ENCODE results near the gene UBASH3A. TPM values are rescaled to one million over a fixed set of nuclear protein-coding genes. Genes with fewer than 3 reads are reported as not detected.

UBASH3A gene
- total RNA-seq, 2 experiments from 2014 or later, result not detected

GRCh38 chr21:42490720-42491119 lies 87.0 kb downstream of the UBASH3A start:
- Histone ChIP-seq H3K79me2 (ENCODE audit: insufficient read depth, low read depth, low read length) (no peaks in the 10 kb centered on the region), H2AFZ (ENCODE audit: low read length) (no peak overlapping the region), H4K20me1 (ENCODE audit: insufficient read depth, low read length) (no peaks in the 10 kb centered on the region), H3K4me1 (ENCODE audit: insufficient read depth, low read length, poor library complexity, severe bottlenecking) (peaks cover 21% of the 10 kb centered on the region), H3K27ac (ENCODE audit: low read depth, low read length, poor library complexity, severe bottlenecking) (no peak overlapping the region), H3K4me2 (ENCODE audit: low read length) (no peak overlapping the region), H3K9me2 (ENCODE audit: insufficient read depth, low read length) (no peaks in the 10 kb centered on the region), H3K9me3 (ENCODE audit: low read length) (no peaks in the 10 kb centered on the region), H3K4me3 (ENCODE audit: low read depth, low read length, poor library complexity, severe bottlenecking) (no peak overlapping the region), H3K36me3 (ENCODE audit: insufficient read depth, low read length) (no peaks in the 10 kb centered on the region; the same call in 1 of the 2 replicates)
- ChIA-PET POLR2A (no interaction called here), CTCF (ENCODE audit: unreplicated experiment) (interaction anchor here (1.1 kb wide), 1 partner anchor 35 kb away, joined by 3 read pairs; no protein-coding TSS in a partner anchor)
- no peak for DNase-seq (ENCODE audit: low spot score)
- BruUV-seq (replicated peaks), result no TSS peak
- intact Hi-C loops (cut with micrococcal nuclease; ENCODE audit: unreplicated experiment), result no loop called here
- TF ChIP-seq CTCF (conservative IDR thresholded peaks at IDR 0.05; ENCODE audit: low read length) (no peak), EZH2phosphoT487 (IDR thresholded peaks at IDR 0.05; ENCODE audit: borderline replicate concordance, low read depth, low read length) (no peak)

- no TSS peak for BruUV-seq (replicated peaks)
- DNase-seq (ENCODE audit: low spot score), result no peak
- TF ChIP-seq EZH2phosphoT487 (IDR thresholded peaks at IDR 0.05; ENCODE audit: borderline replicate concordance, low read depth, low read length) (no peak), CTCF (conservative IDR thresholded peaks at IDR 0.05; ENCODE audit: low read length) (no peak)
- Histone ChIP-seq H3K79me2 (ENCODE audit: insufficient read depth, low read depth, low read length) (no peaks in the 10 kb centered on the region), H4K20me1 (ENCODE audit: insufficient read depth, low read length) (no peaks in the 10 kb centered on the region), H2AFZ (ENCODE audit: low read length) (no peak overlapping the region), H3K4me3 (ENCODE audit: low read depth, low read length, poor library complexity, severe bottlenecking) (no peak overlapping the region), H3K4me1 (ENCODE audit: insufficient read depth, low read length, poor library complexity, severe bottlenecking) (peaks cover 21% of the 10 kb centered on the region), H3K27ac (ENCODE audit: low read depth, low read length, poor library complexity, severe bottlenecking) (no peak overlapping the region), H3K9me3 (ENCODE audit: low read length) (no peaks in the 10 kb centered on the region), H3K36me3 (ENCODE audit: insufficient read depth, low read length) (no peaks in the 10 kb centered on the region; the same call in 1 of the 2 replicates), H3K4me2 (ENCODE audit: low read length) (no peak overlapping the region), H3K9me2 (ENCODE audit: insufficient read depth, low read length) (no peaks in the 10 kb centered on the region)
- ChIA-PET POLR2A (no interaction called here), CTCF (ENCODE audit: unreplicated experiment) (interaction anchor here (1.1 kb wide), 1 partner anchor 35 kb away, joined by 3 read pairs; no protein-coding TSS in a partner anchor)
- intact Hi-C loops (cut with micrococcal nuclease; ENCODE audit: unreplicated experiment), result no loop called here
Observed at GRCh38 chr21:42491328-42491727, 87.6 kb downstream of the UBASH3A start.

GRCh38 chr21:42492201-42492600 lies 88.5 kb downstream of the UBASH3A start:
- Histone ChIP-seq H3K9me2 (ENCODE audit: insufficient read depth, low read length) (no peaks in the 10 kb centered on the region), H3K9me3 (ENCODE audit: low read length) (no peaks in the 10 kb centered on the region), H3K36me3 (ENCODE audit: insufficient read depth, low read length) (no peaks in the 10 kb centered on the region; the same call in 1 of the 2 replicates), H3K79me2 (ENCODE audit: insufficient read depth, low read depth, low read length) (no peaks in the 10 kb centered on the region), H3K4me2 (ENCODE audit: low read length) (peak overlapping the region; percentile 19; the same call in 1 of the 2 replicates), H3K4me1 (ENCODE audit: insufficient read depth, low read length, poor library complexity, severe bottlenecking) (peaks cover 22% of the 10 kb centered on the region), H2AFZ (ENCODE audit: low read length) (peak overlapping the region; percentile 26; the same call in 1 of the 2 replicates), H3K27ac (ENCODE audit: low read depth, low read length, poor library complexity, severe bottlenecking) (no peak overlapping the region), H4K20me1 (ENCODE audit: insufficient read depth, low read length) (no peaks in the 10 kb centered on the region), H3K4me3 (ENCODE audit: low read depth, low read length, poor library complexity, severe bottlenecking) (no peak overlapping the region)
- CTCF ChIA-PET (ENCODE audit: unreplicated experiment), result no interaction called here
- DNase-seq (ENCODE audit: low spot score), result no peak
- intact Hi-C loops (cut with micrococcal nuclease; ENCODE audit: unreplicated experiment), result no loop called here
- POLR2A ChIA-PET, result interaction anchor here (1.0 kb wide), 1 partner anchor 9 kb away, joined by 3 read pairs; no protein-coding TSS in a partner anchor
- TF ChIP-seq EZH2phosphoT487 (IDR thresholded peaks at IDR 0.05; ENCODE audit: borderline replicate concordance, low read depth, low read length), result no peak
- TF ChIP-seq CTCF (conservative IDR thresholded peaks at IDR 0.05; ENCODE audit: low read length), result no peak
- BruUV-seq (replicated peaks), result no TSS peak
